ENCODE data around the gene ZHX3. TPM values are rescaled to one million over a fixed set of nuclear protein-coding genes. Genes with fewer than 3 reads are reported as not detected.

ZHX3 gene
- total and polyA plus RNA-seq, 2 of the 13 experiments (the other 11 are each of a cell fraction or from before 2014, with no cell fraction given): 8.4 to 11.7 TPM

- TF ChIP-seq FLYWCH1 (CRISPR knock-in tag; IDR thresholded peaks at IDR 0.05) (no peak), CENPT (CRISPR knock-in tag; IDR thresholded peaks at IDR 0.05; ENCODE audit: low read depth) (no peak), CHD4 (IDR thresholded peaks at IDR 0.05; ENCODE audit: borderline replicate concordance, low read length) (no peak), SAP130 (CRISPR knock-in tag; IDR thresholded peaks at IDR 0.05; ENCODE audit: low read depth) (peak; percentile 53), ARID5B (CRISPR knock-in tag; IDR thresholded peaks at IDR 0.05) (peak; percentile 71), DBP (CRISPR knock-in tag; IDR thresholded peaks at IDR 0.05; ENCODE audit: not compliant biosample characterization) (no peak), MEIS1 (CRISPR knock-in tag; IDR thresholded peaks at IDR 0.05; ENCODE audit: borderline replicate concordance) (no peak), IRF9 (CRISPR knock-in tag; IDR thresholded peaks at IDR 0.05; ENCODE audit: borderline replicate concordance) (peak; percentile 87; the same call in 1 of the 2 replicates), MIXL1 (CRISPR knock-in tag; IDR thresholded peaks at IDR 0.05) (0 out of 2 replicates have a peak, but pooled peaks have one; percentile 66), ZNF317 (CRISPR knock-in tag; IDR thresholded peaks at IDR 0.05) (no peak), HMG20B (CRISPR knock-in tag; conservative IDR thresholded peaks at IDR 0.05) (no peak), SRSF9 (IDR thresholded peaks at IDR 0.05; ENCODE audit: borderline replicate concordance, insufficient read depth, low read depth, low read length, poor library complexity, severe bottlenecking) (no peak), SMAD1 (CRISPR knock-in tag; IDR thresholded peaks at IDR 0.05; ENCODE audit: borderline replicate concordance, low read depth) (peak; percentile 100), HOMEZ (CRISPR knock-in tag; IDR thresholded peaks at IDR 0.05; ENCODE audit: low read depth) (0 out of 2 replicates have a peak, but pooled peaks have one; percentile 41), IKZF1 (IDR thresholded peaks at IDR 0.05) (no peak), PPARG (CRISPR knock-in tag; conservative IDR thresholded peaks at IDR 0.05) (peak; percentile 71), ZNF513 (CRISPR knock-in tag; conservative IDR thresholded peaks at IDR 0.05) (no peak), MTF1 (CRISPR knock-in tag; IDR thresholded peaks at IDR 0.05) (no peak), ZFP62 (CRISPR knock-in tag; IDR thresholded peaks at IDR 0.05) (no peak), CBX5 (CRISPR knock-in tag; IDR thresholded peaks at IDR 0.05; ENCODE audit: borderline replicate concordance) (peak; percentile 25; the same call in 1 of the 2 replicates), ARNT2 (CRISPR knock-in tag; IDR thresholded peaks at IDR 0.05; ENCODE audit: low read depth) (peak; percentile 4; the same call in 1 of the 2 replicates), ZNF225 (CRISPR knock-in tag; IDR thresholded peaks at IDR 0.05) (0 out of 2 replicates have a peak, but pooled peaks have one; percentile 85), ZSCAN21 (CRISPR knock-in tag; IDR thresholded peaks at IDR 0.05; ENCODE audit: borderline replicate concordance) (peak; percentile 79; the same call in 1 of the 2 replicates)
Observed at GRCh38 chr20:41339957-41340326, 22.4 kb upstream of the ZHX3 start (continued).
